Endothelial cell of umbilical vein (primary cell): ENCODE measurements around the gene LHX3. TPM values are rescaled to one million over a fixed set of nuclear protein-coding genes. Genes with fewer than 3 reads are reported as not detected.

Experiments used
- BruUV-seq: library from RNA; stranded (reverse); fragments of 400-500 nt; replicated peaks from 2 replicates; lab custom pipeline; 2021; lab: Mats Ljungman, UMichigan
- CTCF ChIA-PET: fragments of 300-600, 350-600 bp; sonication (Branson Sonifier 250); formaldehyde crosslinking; loops from one replicate; lab custom pipeline; 2021; ENCODE audit warnings: antibody characterized with exemption, inconsistent platforms; lab: Charles Lee
- POLR2A ChIA-PET: fragments of 300-600, 350-600 bp; sonication (Branson Sonifier 250); formaldehyde crosslinking; loops from one replicate; lab custom pipeline; 2021; ENCODE audit warnings: antibody characterized with exemption, inconsistent platforms; lab: Charles Lee
- DNase-seq: peaks from one replicate; pipeline ENCODE4 v3.0.0-alpha.2; 2011; ENCODE audit warnings: low read depth, low spot score
- FAIRE-seq: peaks from 2 replicates; lab custom pipeline; 2011; peaks lifted over from hg19 to GRCh38; lab: Jason Lieb, UNC
- H2AFZ ChIP-seq: 2 replicates; pipeline ENCODE4 v1.6.0; 2012; ENCODE audit warnings: low read depth, low read length, control low read depth, inconsistent platforms
- H3K27ac ChIP-seq: 2 replicates; pipeline ENCODE4 v1.5.1; 2011; ENCODE audit warnings: low read depth, mild to moderate bottlenecking, control low read depth, low read length, moderate library complexity; ENCODE audit not compliant: insufficient read depth
- H3K27me3 ChIP-seq, 2 experiments: 2 replicates each; pipeline versions ENCODE4 v1.6.0 to v1.6.1; 2011; ENCODE audit warnings: low read length in 2 of 2, mixed read lengths in 1 of 2; ENCODE audit not compliant: control insufficient read depth in 2 of 2, insufficient read depth in 2 of 2
- H3K36me3 ChIP-seq, 2 experiments: 2 replicates in 1 of 2; 3 replicates in 1 of 2; pipeline ENCODE4 v1.5.1; 2011; ENCODE audit warnings: low read length in 2 of 2, mild to moderate bottlenecking in 1 of 2, moderate library complexity in 1 of 2; ENCODE audit not compliant: control insufficient read depth in 2 of 2, insufficient read depth in 2 of 2; ENCODE audit errors: extremely low read depth in 1 of 2
- H3K4me1 ChIP-seq: 3 replicates; pipeline ENCODE4 v1.5.1; 2011; ENCODE audit warnings: mild to moderate bottlenecking, low read length; ENCODE audit not compliant: control insufficient read depth, insufficient read depth; ENCODE audit errors: extremely low read depth
- H3K4me2 ChIP-seq: 2 replicates; pipeline ENCODE4 v1.6.1; 2011; ENCODE audit warnings: low read length, control low read depth, mixed read lengths; ENCODE audit not compliant: insufficient read depth
- H3K4me3 ChIP-seq, 3 experiments: fragments of 200-600 bp in 1 of 3; sonication (generic), shearing (Covaris generic) in 1 of 3; replicated peaks in 1 of 3; 2 replicates each; pipeline ENCODE4 v1.5.1; 2011 to 2016; ENCODE audit warnings: control low read depth in 3 of 3, low read length in 3 of 3, mild to moderate bottlenecking in 2 of 3, inconsistent platforms in 1 of 3, low read depth in 1 of 3, moderate library complexity in 1 of 3; ENCODE audit not compliant: insufficient read depth in 1 of 3
- H3K79me2 ChIP-seq: 2 replicates; pipeline ENCODE4 v1.6.0; 2012; ENCODE audit warnings: low read length, inconsistent platforms; ENCODE audit not compliant: control insufficient read depth, insufficient read depth
- H3K9ac ChIP-seq: replicated peaks from 2 replicates; pipeline ENCODE3; 2011; ENCODE audit warnings: low read length, control low read depth; ENCODE audit not compliant: insufficient read depth; ENCODE audit errors: extremely low read depth
- H3K9me1 ChIP-seq: replicated peaks from 3 replicates; pipeline ENCODE4 v1.6.0; 2011; ENCODE audit warnings: mild to moderate bottlenecking, low read length; ENCODE audit not compliant: control insufficient read depth, insufficient read depth; ENCODE audit errors: extremely low read depth
- H3K9me3 ChIP-seq: replicated peaks from 2 replicates; pipeline ENCODE4 v1.5.1; 2012; ENCODE audit warnings: low read length, inconsistent platforms; ENCODE audit not compliant: control insufficient read depth, insufficient read depth
- H4K20me1 ChIP-seq: replicated peaks from 2 replicates; pipeline ENCODE3; 2011; ENCODE audit warnings: mild to moderate bottlenecking, low read length; ENCODE audit not compliant: control insufficient read depth, insufficient read depth; ENCODE audit errors: extremely low read depth
- EZH2 ChIP-seq: IDR thresholded peaks from 2 replicates; pipeline ENCODE4 v1.6.1; 2012; ENCODE audit warnings: borderline replicate concordance, low read depth, mild to moderate bottlenecking, moderate library complexity, low read length, inconsistent platforms; ENCODE audit not compliant: severe bottlenecking
- POLR2A ChIP-seq: IDR thresholded peaks from 2 replicates; pipeline ENCODE4 v1.6.1; 2012; ENCODE audit warnings: low read depth, mild to moderate bottlenecking, control low read depth, low read length
- dilution Hi-C: fragments of 300-500 bp; cut with MboI; formaldehyde crosslinking; loops from one replicate; pipeline ENCODE4 v1.15.0; 2019; ENCODE audit warnings: low sequenced_read_pairs; ENCODE audit not compliant: extremely low pct_ligation_motif_present
- intact Hi-C: fragments of 100-400 bp; cut with micrococcal nuclease; formaldehyde crosslinking; loops from one replicate; pipeline ENCODE4 v1.10.0; 2022
- polyA plus RNA-seq, 4 experiments: library from polyadenylated mRNA; depleted of rRNA in 3 of 4; stranded (reverse) in 3 of 4; unstranded in 1 of 4; fragments of >200 nt; gene quantifications; 2 replicates each; pipeline versions ENCODE4 v1.2.1 to v1.2.3, GENCODE V29; 2011 to 2012; ENCODE audit warnings: missing spikeins in 1 of 4
- total RNA-seq: library from RNA; stranded (reverse); gene quantifications from 2 replicates; pipeline ENCODE4 v1.2.3, GENCODE V29; 2021

Gene LHX3
- total and polyA plus RNA-seq, 2 donors (not counting 3 experiments of a cell fraction or from before 2014, with no cell fraction given) = not detected

GRCh38 chr9:136194540-136194939 is 10.4 kb downstream of the LHX3 start:
- Histone ChIP-seq H3K79me2 (no peaks in the 10 kb centered on the region), H3K27ac (no peak overlapping the region), H3K9ac (no peak overlapping the region), H2AFZ (no peak overlapping the region), H3K9me3 (no peaks in the 10 kb centered on the region), H3K27me3 (peaks cover 65 to 83% of the 10 kb centered on the region in 2 experiments), H3K4me3 (no peak overlapping the region), H3K9me1 (no peaks in the 10 kb centered on the region), H4K20me1 (no peaks in the 10 kb centered on the region), H3K4me2 (no peak overlapping the region), H3K36me3 (no peaks in the 10 kb centered on the region), H3K4me1 (no peaks in the 10 kb centered on the region)
- dilution Hi-C loops = no loop called here
- ChIA-PET CTCF (no interaction called here), POLR2A (no interaction called here)
- no TSS peak for BruUV-seq
- intact Hi-C loops = no loop called here
- FAIRE-seq = no peak
- no peak for DNase-seq
- TF ChIP-seq POLR2A = no peak

DNA sequence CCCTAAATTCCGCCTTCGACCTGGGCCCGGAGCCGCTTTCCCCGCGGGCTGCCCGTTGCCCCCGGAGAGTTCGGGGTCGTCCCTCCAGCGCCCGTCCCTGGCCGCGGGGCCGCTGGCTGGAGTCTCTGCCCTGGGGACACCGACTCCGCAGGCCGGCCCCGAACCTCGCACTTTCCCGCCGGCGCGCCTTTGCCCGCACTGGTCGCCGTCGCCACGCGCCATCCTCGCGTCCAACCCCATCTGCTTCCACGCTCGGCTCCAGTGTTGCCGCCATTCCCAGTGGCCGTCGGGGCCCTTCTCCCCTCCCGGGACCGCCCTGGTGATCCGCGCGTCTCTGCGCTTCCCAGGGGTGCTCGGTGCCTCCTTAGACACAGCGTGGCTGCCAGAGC is 11.0 kb downstream of the LHX3 start:
- BruUV-seq = no TSS peak
- Histone ChIP-seq H3K36me3 (no peaks in the 10 kb centered on the region), H3K27me3 (peaks cover 61 to 82% of the 10 kb centered on the region in 2 experiments), H3K27ac (no peak overlapping the region), H3K79me2 (no peaks in the 10 kb centered on the region), H2AFZ (no peak overlapping the region), H3K9ac (no peak overlapping the region), H4K20me1 (no peaks in the 10 kb centered on the region), H3K9me1 (no peaks in the 10 kb centered on the region), H3K4me2 (no peak overlapping the region), H3K4me1 (no peaks in the 10 kb centered on the region), H3K9me3 (no peaks in the 10 kb centered on the region), H3K4me3 (no peak overlapping the region)
- DNase-seq (no peak), FAIRE-seq (no peak)
- intact Hi-C loops = no loop called here
- no peak for TF ChIP-seq POLR2A
- TF ChIP-seq EZH2 = peak; percentile 60
- dilution Hi-C loops = no loop called here
- POLR2A ChIA-PET = no interaction called here
- CTCF ChIA-PET = no interaction called here
